Fibroblast of lung (primary cell): Measurements from ENCODE around the gene JAZF1.

Source experiments
- EZH2 ChIP-seq: IDR thresholded peaks from 2 replicates; pipeline ENCODE4 v1.5.1; 2012; ENCODE audit warnings: low read length, control low read depth, mild to moderate bottlenecking; ENCODE audit errors: missing control alignments
- TF ChIP-seq, protein P1 (sequence below), 2 donors: IDR thresholded peaks in 1 of 2; conservative IDR thresholded peaks in 1 of 2; 1 replicate in 1 of 2; 2 replicates in 1 of 2; pipeline ENCODE4 v1.5.1; 2011 to 2012; ENCODE audit warnings: low read length in 2 of 2, control low read depth in 1 of 2, inconsistent platforms in 1 of 2, low read depth in 1 of 2, mild to moderate bottlenecking in 1 of 2

DNA sequence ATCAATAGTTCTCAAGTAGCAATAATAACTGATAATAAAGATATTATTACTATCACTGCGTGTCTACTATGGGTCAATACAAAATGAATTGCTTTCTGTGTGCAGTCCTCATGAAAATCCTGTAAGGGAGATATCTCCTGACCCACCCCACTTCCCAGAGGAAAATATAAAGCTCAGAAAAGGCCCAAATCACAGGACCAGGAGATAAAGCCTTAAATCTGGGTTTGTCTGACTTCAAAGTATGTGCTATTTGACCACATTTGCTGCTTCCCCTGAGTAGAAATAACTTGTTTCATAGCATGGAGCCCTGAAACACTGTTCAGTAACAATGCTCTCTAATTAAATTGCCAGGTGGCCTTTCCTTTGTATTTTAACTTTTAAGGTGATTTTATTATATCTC is 174.1 kb downstream of the JAZF1 start:
- TF ChIP-seq, protein P1, sequence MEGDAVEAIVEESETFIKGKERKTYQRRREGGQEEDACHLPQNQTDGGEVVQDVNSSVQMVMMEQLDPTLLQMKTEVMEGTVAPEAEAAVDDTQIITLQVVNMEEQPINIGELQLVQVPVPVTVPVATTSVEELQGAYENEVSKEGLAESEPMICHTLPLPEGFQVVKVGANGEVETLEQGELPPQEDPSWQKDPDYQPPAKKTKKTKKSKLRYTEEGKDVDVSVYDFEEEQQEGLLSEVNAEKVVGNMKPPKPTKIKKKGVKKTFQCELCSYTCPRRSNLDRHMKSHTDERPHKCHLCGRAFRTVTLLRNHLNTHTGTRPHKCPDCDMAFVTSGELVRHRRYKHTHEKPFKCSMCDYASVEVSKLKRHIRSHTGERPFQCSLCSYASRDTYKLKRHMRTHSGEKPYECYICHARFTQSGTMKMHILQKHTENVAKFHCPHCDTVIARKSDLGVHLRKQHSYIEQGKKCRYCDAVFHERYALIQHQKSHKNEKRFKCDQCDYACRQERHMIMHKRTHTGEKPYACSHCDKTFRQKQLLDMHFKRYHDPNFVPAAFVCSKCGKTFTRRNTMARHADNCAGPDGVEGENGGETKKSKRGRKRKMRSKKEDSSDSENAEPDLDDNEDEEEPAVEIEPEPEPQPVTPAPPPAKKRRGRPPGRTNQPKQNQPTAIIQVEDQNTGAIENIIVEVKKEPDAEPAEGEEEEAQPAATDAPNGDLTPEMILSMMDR (conservative IDR thresholded peaks at IDR 0.05 in 1 of 2, IDR thresholded peaks at IDR 0.05 in 1 of 2; ENCODE audit: low read depth in 1 of 2, low read length in 2 of 2): no peak
- TF ChIP-seq EZH2: no peak
